GM18520 (cell line): ENCODE results near the gene KIAA0040.

Experiments
- ATAC-seq: cut with Tn5 transposase; IDR thresholded peaks from one replicate; pipeline ENCODE4 v1.9.1; 2021; ENCODE audit not compliant: unreplicated experiment

The KIAA0040 gene

GRCh38 chr1:175145899-175146528, 46.6 kb downstream of the KIAA0040 start:
- ATAC-seq, result no peak

GRCh38 chr1:175138579-175138978, 54.0 kb downstream of the KIAA0040 start:
- ATAC-seq, result no peak

GRCh38 chr1:175137369-175137768, 55.2 kb downstream of the KIAA0040 start:
- no peak for ATAC-seq

- ATAC-seq, result no peak
These were observed 56.3 kb downstream of the KIAA0040 start for GRCh38 chr1:175136246-175136645.

GRCh38 chr1:175134500-175134899, 58.1 kb downstream of the KIAA0040 start:
- no peak for ATAC-seq

GRCh38 chr1:175133673-175134435, 58.7 kb downstream of the KIAA0040 start:
- ATAC-seq, result no peak

GRCh38 chr1:175132436-175132835, 60.1 kb downstream of the KIAA0040 start:
- ATAC-seq, result no peak

GRCh38 chr1:175131095-175131494, 61.5 kb downstream of the KIAA0040 start:
- ATAC-seq, result no peak

- ATAC-seq, result no peak
These were observed 61.9 kb downstream of the KIAA0040 start for GRCh38 chr1:175130649-175131045.

- no peak for ATAC-seq
These were observed 62.5 kb downstream of the KIAA0040 start for GRCh38 chr1:175129997-175130648.

GRCh38 chr1:175129644-175129996, 63.0 kb downstream of the KIAA0040 start:
- ATAC-seq, result no peak

- no peak for ATAC-seq
These were observed 63.4 kb downstream of the KIAA0040 start for GRCh38 chr1:175129182-175129581.

- no peak for ATAC-seq
These were observed 64.1 kb downstream of the KIAA0040 start for GRCh38 chr1:175128523-175128922.

GRCh38 chr1:175127565-175127964, 65.0 kb downstream of the KIAA0040 start:
- no peak for ATAC-seq

GRCh38 chr1:175126347-175126746, 66.2 kb downstream of the KIAA0040 start:
- ATAC-seq, result no peak

GRCh38 chr1:175124861-175125260, 67.7 kb downstream of the KIAA0040 start:
- no peak for ATAC-seq

- ATAC-seq, result no peak
These were observed 72.1 kb downstream of the KIAA0040 start for GRCh38 chr1:175120511-175120910.

- ATAC-seq, result no peak
These were observed 73.9 kb downstream of the KIAA0040 start for GRCh38 chr1:175118375-175119367.

GRCh38 chr1:175116903-175117302, 75.7 kb downstream of the KIAA0040 start:
- ATAC-seq, result no peak

- no peak for ATAC-seq
These were observed 76.3 kb downstream of the KIAA0040 start for GRCh38 chr1:175116210-175116798.

GRCh38 chr1:175114996-175115395, 77.6 kb downstream of the KIAA0040 start:
- ATAC-seq, result no peak
